Astrocyte (in vitro differentiated cells and primary cell): ENCODE measurements around the gene MAEA. TPM values are rescaled to one million over a fixed set of nuclear protein-coding genes. Genes with fewer than 3 reads are reported as not detected.
"Not testable (repeated sequence)": the region's sequence is repeated elsewhere in the genome, so short reads cannot be mapped to it uniquely, and the experiment has no call there.

Experiments used
- DNase-seq: peaks from one replicate; pipeline ENCODE4 v3.0.0-alpha.2; 2010; ENCODE audit warnings: low read depth
- FAIRE-seq: peaks from 2 replicates; lab custom pipeline; 2011; peaks lifted over from hg19 to GRCh38; lab: Jason Lieb, UNC
- H2AFZ ChIP-seq: 2 replicates; pipeline ENCODE4 v1.6.0; 2012; ENCODE audit warnings: low read depth, low read length, inconsistent platforms
- H3K27ac ChIP-seq: 2 replicates; pipeline ENCODE4 v1.5.1; 2011; ENCODE audit warnings: low read depth, low read length, inconsistent platforms
- H3K27me3 ChIP-seq: 2 replicates; pipeline ENCODE4 v1.6.0; 2011; ENCODE audit warnings: low read length, inconsistent platforms; ENCODE audit not compliant: insufficient read depth
- H3K36me3 ChIP-seq: 2 replicates; pipeline ENCODE4 v1.5.1; 2011; ENCODE audit warnings: low read length, inconsistent platforms; ENCODE audit not compliant: insufficient read depth
- H3K4me1 ChIP-seq: 2 replicates; pipeline ENCODE4 v1.5.1; 2011; ENCODE audit warnings: low read length, inconsistent platforms; ENCODE audit not compliant: insufficient read depth
- H3K4me2 ChIP-seq: 2 replicates; pipeline ENCODE4 v1.6.0; 2012; ENCODE audit warnings: low read length, inconsistent platforms
- H3K4me3 ChIP-seq: 2 replicates; pipeline ENCODE4 v1.5.1; 2011; ENCODE audit warnings: low read depth, mild to moderate bottlenecking, low read length, inconsistent platforms; ENCODE audit not compliant: insufficient read depth
- H3K79me2 ChIP-seq: 2 replicates; pipeline ENCODE4 v1.6.0; 2012; ENCODE audit warnings: mild to moderate bottlenecking, low read length, inconsistent platforms; ENCODE audit not compliant: insufficient read depth
- H3K9ac ChIP-seq: 2 replicates; pipeline ENCODE4 v1.6.0; 2012; ENCODE audit warnings: mild to moderate bottlenecking, low read length, inconsistent platforms
- H3K9me3 ChIP-seq: 2 replicates; pipeline ENCODE4 v1.5.1; 2012; ENCODE audit warnings: low read depth, mild to moderate bottlenecking, low read length, inconsistent platforms; ENCODE audit not compliant: insufficient read depth
- H4K20me1 ChIP-seq: 2 replicates; pipeline ENCODE4 v1.6.0; 2012; ENCODE audit warnings: low read length, inconsistent platforms; ENCODE audit not compliant: insufficient read depth
- H3K27ac Mint-ChIP-seq: one replicate; pipeline ENCODE4 v1.8.0; 2021; ENCODE audit warnings: mild to moderate bottlenecking, mixed read lengths; ENCODE audit not compliant: unreplicated experiment
- H3K27me3 Mint-ChIP-seq: one replicate; pipeline ENCODE4 v1.8.0; 2021; ENCODE audit warnings: low read depth, mixed read lengths; ENCODE audit not compliant: unreplicated experiment
- H3K36me3 Mint-ChIP-seq: one replicate; pipeline ENCODE4 v1.8.0; 2021; ENCODE audit warnings: low read depth, mixed read lengths; ENCODE audit not compliant: unreplicated experiment
- H3K4me1 Mint-ChIP-seq: one replicate; pipeline ENCODE4 v1.8.0; 2021; ENCODE audit warnings: low read depth, mixed read lengths; ENCODE audit not compliant: unreplicated experiment
- H3K4me3 Mint-ChIP-seq: one replicate; pipeline ENCODE4 v1.8.0; 2021; ENCODE audit warnings: mild to moderate bottlenecking, moderate library complexity, mixed read lengths; ENCODE audit not compliant: unreplicated experiment
- H3K9me3 Mint-ChIP-seq: one replicate; pipeline ENCODE4 v1.8.0; 2021; ENCODE audit warnings: mild to moderate bottlenecking, mixed read lengths; ENCODE audit not compliant: unreplicated experiment
- EZH2 ChIP-seq: IDR thresholded peaks from 2 replicates; pipeline ENCODE4 v1.6.1; 2012; ENCODE audit warnings: mild to moderate bottlenecking, low read length, inconsistent platforms; ENCODE audit not compliant: insufficient read depth
- total RNA-seq: library from RNA; stranded (reverse); gene quantifications from 2 replicates; pipeline ENCODE4 v1.2.1, GENCODE V29; 2021
- TF ChIP-seq, protein P1 (sequence below): IDR thresholded peaks from 2 replicates; pipeline ENCODE4 v1.5.1; 2011; ENCODE audit warnings: low read depth, mild to moderate bottlenecking, inconsistent platforms, low read length, moderate library complexity; ENCODE audit not compliant: insufficient read depth

The MAEA gene
- total RNA-seq, 1 donor from 2014 or later, result 79.3 TPM

DNA sequence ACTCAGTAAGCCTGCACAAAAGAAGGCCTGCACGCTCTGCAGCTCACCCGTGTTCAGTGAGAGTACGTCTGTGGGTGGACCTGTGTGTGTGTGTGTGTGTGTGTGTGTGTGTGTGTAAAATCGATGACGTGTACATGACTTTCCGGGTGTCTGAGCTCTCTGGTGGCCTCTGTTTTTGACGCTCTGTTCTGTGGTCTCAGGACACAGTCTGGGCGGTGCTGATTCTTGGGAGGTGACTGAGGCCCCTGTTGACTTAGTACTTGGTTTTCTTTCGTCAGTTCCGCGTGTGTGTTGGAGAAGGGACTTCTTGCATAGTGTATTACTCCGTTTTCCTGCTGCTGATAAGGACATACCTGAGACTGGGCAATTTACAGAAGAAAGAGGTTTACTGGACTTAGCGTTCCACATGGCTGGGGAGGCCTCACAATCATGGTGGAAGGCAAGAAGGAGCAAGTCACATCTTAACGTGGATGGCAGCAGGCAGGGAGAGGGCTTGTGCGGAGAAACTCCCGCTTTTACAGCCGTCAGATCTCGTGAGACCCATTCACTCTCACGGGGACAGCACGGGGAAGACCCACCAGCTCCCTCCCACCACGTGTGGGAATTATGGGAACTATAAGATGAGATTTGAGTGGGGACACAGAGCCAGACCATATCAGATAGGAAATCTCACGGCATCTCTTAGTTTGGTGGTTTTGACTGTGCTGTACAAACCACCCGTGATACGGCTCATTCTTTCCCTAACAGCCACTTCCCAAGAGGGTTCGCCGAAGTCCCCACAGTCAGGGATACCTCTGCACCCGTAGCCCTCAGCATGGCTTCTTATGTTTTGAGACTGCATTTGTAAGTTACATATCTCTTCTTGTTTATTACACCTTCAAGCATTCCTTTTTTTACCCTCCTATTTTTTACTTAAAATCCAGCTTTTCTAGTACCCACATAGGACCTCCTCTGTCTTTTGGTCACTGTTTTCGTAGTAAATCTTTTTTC is 81.8 kb downstream of the MAEA start:
- Histone ChIP-seq H3K9ac (no peak overlapping the region), H3K79me2 (no peaks in the 10 kb centered on the region), H2AFZ (no peak overlapping the region), H3K4me2 (no peak overlapping the region), H3K9me3 (no peaks in the 10 kb centered on the region), H3K36me3 (no peaks in the 10 kb centered on the region), H3K4me1 (no peaks in the 10 kb centered on the region), H3K4me3 (no peak overlapping the region), H3K27ac (no peak overlapping the region), H4K20me1 (no peaks in the 10 kb centered on the region), H3K27me3 (no peaks in the 10 kb centered on the region)
- Mint-ChIP-seq H3K9me3 (peaks cover 5% of the 10 kb centered on the region), H3K4me3 (no peak overlapping the region), H3K4me1 (no peaks in the 10 kb centered on the region), H3K36me3 (peaks cover 25% of the 10 kb centered on the region), H3K27me3 (no peaks in the 10 kb centered on the region), H3K27ac (no peak overlapping the region)
- TF ChIP-seq, protein P1, sequence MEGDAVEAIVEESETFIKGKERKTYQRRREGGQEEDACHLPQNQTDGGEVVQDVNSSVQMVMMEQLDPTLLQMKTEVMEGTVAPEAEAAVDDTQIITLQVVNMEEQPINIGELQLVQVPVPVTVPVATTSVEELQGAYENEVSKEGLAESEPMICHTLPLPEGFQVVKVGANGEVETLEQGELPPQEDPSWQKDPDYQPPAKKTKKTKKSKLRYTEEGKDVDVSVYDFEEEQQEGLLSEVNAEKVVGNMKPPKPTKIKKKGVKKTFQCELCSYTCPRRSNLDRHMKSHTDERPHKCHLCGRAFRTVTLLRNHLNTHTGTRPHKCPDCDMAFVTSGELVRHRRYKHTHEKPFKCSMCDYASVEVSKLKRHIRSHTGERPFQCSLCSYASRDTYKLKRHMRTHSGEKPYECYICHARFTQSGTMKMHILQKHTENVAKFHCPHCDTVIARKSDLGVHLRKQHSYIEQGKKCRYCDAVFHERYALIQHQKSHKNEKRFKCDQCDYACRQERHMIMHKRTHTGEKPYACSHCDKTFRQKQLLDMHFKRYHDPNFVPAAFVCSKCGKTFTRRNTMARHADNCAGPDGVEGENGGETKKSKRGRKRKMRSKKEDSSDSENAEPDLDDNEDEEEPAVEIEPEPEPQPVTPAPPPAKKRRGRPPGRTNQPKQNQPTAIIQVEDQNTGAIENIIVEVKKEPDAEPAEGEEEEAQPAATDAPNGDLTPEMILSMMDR, result no peak
- TF ChIP-seq EZH2, result no peak
- FAIRE-seq, result no peak
- no peak for DNase-seq

DNA sequence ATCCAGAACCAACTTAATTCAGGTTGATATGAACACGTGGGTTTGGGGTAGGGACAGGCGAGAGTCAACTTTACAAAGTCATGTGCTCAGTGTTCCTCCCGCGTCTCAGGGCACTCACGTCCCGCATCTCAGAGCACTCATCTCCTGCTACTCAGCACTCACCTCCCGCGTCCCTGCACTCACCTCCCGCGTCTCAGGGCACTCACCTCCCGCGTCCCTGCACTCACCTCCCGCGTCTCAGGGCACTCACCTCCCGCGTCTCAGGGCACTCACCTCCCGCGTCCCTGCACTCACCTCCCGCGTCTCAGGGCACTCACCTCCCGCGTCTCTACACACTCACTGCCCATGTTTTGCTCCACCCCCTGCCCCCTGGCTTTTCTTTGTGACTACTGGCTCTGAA is 82.9 kb downstream of the MAEA start:
- FAIRE-seq, result not testable (repeated sequence)

DNA sequence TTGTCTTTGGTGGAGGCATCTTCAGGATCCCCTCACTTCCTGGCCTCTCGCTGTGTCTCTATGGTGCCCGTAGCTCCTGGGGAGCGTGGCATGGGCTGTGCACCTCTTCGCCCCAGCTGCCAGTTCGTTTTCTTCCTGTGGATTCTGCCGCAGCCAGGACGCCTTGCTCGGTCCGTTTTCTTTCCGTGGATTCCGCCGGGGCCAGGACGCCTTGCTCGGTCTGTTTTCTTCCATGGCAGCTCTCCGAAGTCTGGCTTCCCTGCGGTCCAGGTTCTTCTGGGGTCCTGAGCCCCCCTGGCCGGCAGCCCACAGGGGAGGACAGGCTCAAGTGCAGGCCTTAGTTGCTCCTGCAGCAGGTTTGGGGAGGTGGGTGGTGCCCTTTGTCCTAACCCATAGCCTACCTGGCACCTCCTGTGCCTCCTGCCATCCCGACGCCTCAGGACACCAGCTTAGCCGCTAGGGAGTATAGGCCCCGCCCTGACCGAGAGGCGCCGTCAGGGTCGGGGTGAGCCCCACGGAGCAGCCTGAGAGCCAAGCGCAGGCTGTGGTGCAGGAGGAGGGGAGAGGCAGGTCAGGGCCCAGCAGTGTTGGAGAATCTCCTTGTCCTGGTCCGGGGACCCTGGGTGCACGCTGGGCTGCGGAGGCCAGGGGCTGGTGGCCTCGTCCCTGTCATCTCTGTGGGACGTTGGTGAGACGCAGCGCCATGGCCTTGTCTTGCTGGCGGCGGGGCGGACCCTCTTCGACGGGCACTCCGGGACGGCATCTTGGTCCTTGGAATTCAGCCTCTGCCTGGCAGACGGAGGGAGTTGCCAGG is 84.4 kb downstream of the MAEA start:
- H3K27me3 Mint-ChIP-seq, result no peaks in the 10 kb centered on the region
- Histone ChIP-seq H3K79me2 (no peaks in the 10 kb centered on the region), H3K9me3 (no peaks in the 10 kb centered on the region), H3K4me2 (no peak overlapping the region), H3K27ac (no peak overlapping the region), H3K9ac (no peak overlapping the region), H4K20me1 (no peaks in the 10 kb centered on the region), H3K36me3 (no peaks in the 10 kb centered on the region), H3K4me1 (no peaks in the 10 kb centered on the region), H2AFZ (no peak overlapping the region), H3K27me3 (no peaks in the 10 kb centered on the region), H3K4me3 (no peak overlapping the region)
- FAIRE-seq (no peak), DNase-seq (no peak)
- peaks cover 5% of the 10 kb centered on the region for H3K9me3 Mint-ChIP-seq
- H3K4me3 Mint-ChIP-seq, result no peak overlapping the region
- H3K4me1 Mint-ChIP-seq, result no peaks in the 10 kb centered on the region
- peaks cover 25% of the 10 kb centered on the region for H3K36me3 Mint-ChIP-seq
- no peak overlapping the region for H3K27ac Mint-ChIP-seq
- TF ChIP-seq, protein P1, result no peak
- TF ChIP-seq EZH2, result no peak

More for the DNA sequence above, 82.9 kb downstream of the MAEA start:
- H3K79me2 ChIP-seq, H3K4me3 Mint-ChIP-seq, H3K4me3 ChIP-seq, H3K4me2 ChIP-seq, H3K36me3 ChIP-seq, DNase-seq, H3K27ac ChIP-seq, H3K4me1 Mint-ChIP-seq, H3K27ac Mint-ChIP-seq, H3K27me3 Mint-ChIP-seq, H3K4me1 ChIP-seq, H4K20me1 ChIP-seq, H3K27me3 ChIP-seq, H3K9me3 ChIP-seq, H3K9ac ChIP-seq, H3K9me3 Mint-ChIP-seq, H2AFZ ChIP-seq: not testable (repeated sequence)
- H3K36me3 Mint-ChIP-seq, result peaks cover 25% of the 10 kb centered on the region
